HEK293 (cell line): ENCODE data around the gene PPP2R2D.

Experiments
- CTCF ChIA-PET: fragments of 350-600 bp; formaldehyde crosslinking; extraction: SDS; loops from one replicate; lab custom pipeline; 2021; ENCODE audit warnings: antibody characterized with exemption; lab: Yijun Ruan, JAX
- POLR2A ChIA-PET: fragments of 300-600 bp; formaldehyde crosslinking; extraction: SDS; loops from one replicate; lab custom pipeline; 2020; ENCODE audit warnings: antibody characterized with exemption, inconsistent platforms; lab: Yijun Ruan, JAX
- H3K27ac ChIP-seq: fragments of 200-500 bp; sonication (Bioruptor generic); 2 replicates; pipeline ENCODE4 v1.5.1; 2014; ENCODE audit warnings: low read depth, low read length, control low read depth, inconsistent platforms; ENCODE audit errors: extremely low read depth
- H3K36me3 ChIP-seq, 2 experiments: fragments of 200-500 bp in 1 of 2; sonication (Bioruptor generic) in 1 of 2; 1 replicate in 1 of 2; 2 replicates in 1 of 2; pipeline ENCODE4 v1.5.1; 2014 to 2017; ENCODE audit warnings: inconsistent platforms in 2 of 2, low read length in 2 of 2; ENCODE audit not compliant: control insufficient read depth in 2 of 2, insufficient read depth in 1 of 2
- H3K4me1 ChIP-seq: fragments of 200-500 bp; sonication (Bioruptor generic); 2 replicates; pipeline ENCODE4 v1.5.1; 2014; ENCODE audit warnings: mild to moderate bottlenecking, low read length, inconsistent platforms; ENCODE audit not compliant: control insufficient read depth, insufficient read depth
- H3K4me3 ChIP-seq: 2 replicates; pipeline ENCODE4 v1.5.1; 2011; ENCODE audit warnings: low read depth, mild to moderate bottlenecking, control low read depth, low read length, moderate library complexity
- H3K9me3 ChIP-seq: fragments of 200-500 bp; sonication (Bioruptor generic); 2 replicates; pipeline ENCODE4 v1.5.1; 2014; ENCODE audit warnings: low read depth, low read length, inconsistent platforms; ENCODE audit not compliant: control insufficient read depth, insufficient read depth
- HOXC10 ChIP-seq: sonication (generic); formaldehyde crosslinking; IDR thresholded peaks from 2 replicates; pipeline ENCODE4 v1.8.1; 2023; ENCODE audit warnings: mild to moderate bottlenecking, missing genetic modification reagents

Gene PPP2R2D

DNA sequence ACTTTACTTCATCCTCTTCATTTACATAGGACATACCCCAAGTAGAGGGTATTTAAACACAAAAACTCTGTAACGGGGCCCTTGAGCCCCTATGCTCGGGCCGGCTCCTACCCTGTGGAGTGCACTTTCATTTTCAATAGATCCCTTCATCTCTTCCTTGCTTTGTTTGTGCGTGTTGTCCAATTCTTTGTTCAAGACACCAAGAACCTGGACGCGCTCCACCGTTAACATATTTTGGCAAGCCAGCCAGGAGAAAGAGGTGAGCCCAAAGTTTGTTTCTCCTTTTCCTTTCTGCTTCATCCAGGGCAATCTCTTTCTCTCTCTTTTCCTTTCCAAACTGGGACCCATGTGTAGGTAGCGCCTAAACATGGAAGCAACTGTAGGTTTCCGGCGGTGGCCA, 106.9 kb downstream of the PPP2R2D start:
- H3K4me1 ChIP-seq = no peaks in the 10 kb centered on the region
- CTCF ChIA-PET = interaction anchor here (0.6 to 4.2 kb wide), 2 partner anchors 15 to 373 kb away, joined by 3 to 19 read pairs; no protein-coding TSS in a partner anchor
- POLR2A ChIA-PET = no interaction called here
- H3K27ac ChIP-seq = no peak overlapping the region
- H3K4me3 ChIP-seq = no peak overlapping the region
- H3K9me3 ChIP-seq = no peaks in the 10 kb centered on the region
- TF ChIP-seq HOXC10 (CRISPR knock-in tag) = no peak
- TF ChIP-seq, all 188 proteins: peak for 0
- H3K36me3 ChIP-seq = no peaks in the 10 kb centered on the region
